Measurements from ENCODE around the gene AATF. TPM values are rescaled to one million over a fixed set of nuclear protein-coding genes. Genes with fewer than 3 reads are reported as not detected.

AATF gene
- total RNA-seq, 1 donor from 2014 or later: 54.5 TPM

GRCh38 chr17:36926701-36927100 lies 22.1 kb upstream of the AATF start:
- H3K4me3 ChIP-seq (ENCODE audit: low read depth, low read length): no peak overlapping the region
- H3K27me3 ChIP-seq (ENCODE audit: control insufficient read depth, insufficient read depth, low read length): no peaks in the 10 kb centered on the region
- DNase-seq (ENCODE audit: low read depth): no peak
- no peaks in the 10 kb centered on the region for H3K36me3 ChIP-seq (ENCODE audit: control insufficient read depth, insufficient read depth, low read length)
- TF ChIP-seq CTCF (IDR thresholded peaks at IDR 0.05; ENCODE audit: insufficient read depth, low read length, poor library complexity, severe bottlenecking): no peak

- no peak for DNase-seq (ENCODE audit: low read depth)
- Histone ChIP-seq H3K27me3 (ENCODE audit: control insufficient read depth, insufficient read depth, low read length) (no peaks in the 10 kb centered on the region), H3K4me3 (ENCODE audit: low read depth, low read length) (no peak overlapping the region), H3K36me3 (ENCODE audit: control insufficient read depth, insufficient read depth, low read length) (no peaks in the 10 kb centered on the region)
- no peak for TF ChIP-seq CTCF (IDR thresholded peaks at IDR 0.05; ENCODE audit: insufficient read depth, low read length, poor library complexity, severe bottlenecking)
These were observed 20.0 kb upstream of the AATF start for GRCh38 chr17:36928471-36929345.

GRCh38 chr17:36929851-36930582 lies 18.7 kb upstream of the AATF start:
- no peaks in the 10 kb centered on the region for H3K36me3 ChIP-seq (ENCODE audit: control insufficient read depth, insufficient read depth, low read length)
- H3K4me3 ChIP-seq (ENCODE audit: low read depth, low read length): no peak overlapping the region
- no peaks in the 10 kb centered on the region for H3K27me3 ChIP-seq (ENCODE audit: control insufficient read depth, insufficient read depth, low read length)

GRCh38 chr17:36930583-36930900 lies 18.2 kb upstream of the AATF start:
- H3K36me3 ChIP-seq (ENCODE audit: control insufficient read depth, insufficient read depth, low read length): no peaks in the 10 kb centered on the region
- H3K4me3 ChIP-seq (ENCODE audit: low read depth, low read length): no peak overlapping the region
- no peak for DNase-seq (ENCODE audit: low read depth)
- H3K27me3 ChIP-seq (ENCODE audit: control insufficient read depth, insufficient read depth, low read length): no peaks in the 10 kb centered on the region
- TF ChIP-seq CTCF (IDR thresholded peaks at IDR 0.05; ENCODE audit: insufficient read depth, low read length, poor library complexity, severe bottlenecking): no peak

More at GRCh38 chr17:36929851-36930582, 18.7 kb upstream of the AATF start:
- DNase-seq (ENCODE audit: low read depth): no peak
- TF ChIP-seq CTCF (IDR thresholded peaks at IDR 0.05; ENCODE audit: insufficient read depth, low read length, poor library complexity, severe bottlenecking): no peak

- no peak for TF ChIP-seq CTCF (IDR thresholded peaks at IDR 0.05; ENCODE audit: insufficient read depth, low read length, poor library complexity, severe bottlenecking)
These were observed 17.6 kb upstream of the AATF start for GRCh38 chr17:36931096-36931696.

More at GRCh38 chr17:36931096-36931696, 17.6 kb upstream of the AATF start:
- Histone ChIP-seq H3K4me3 (ENCODE audit: low read depth, low read length) (no peak overlapping the region), H3K27me3 (ENCODE audit: control insufficient read depth, insufficient read depth, low read length) (no peaks in the 10 kb centered on the region), H3K36me3 (ENCODE audit: control insufficient read depth, insufficient read depth, low read length) (no peaks in the 10 kb centered on the region)
- no peak for DNase-seq (ENCODE audit: low read depth)
